NCI-H748 treated with DMSO at 0.1 percent for 48 hours (cell line): ENCODE results near the gene RFX2.

Source experiments
- DNase-seq: peaks from one replicate; lab custom pipeline; 2025; lab: John Stamatoyannopoulos, UW

RFX2 gene

DNA sequence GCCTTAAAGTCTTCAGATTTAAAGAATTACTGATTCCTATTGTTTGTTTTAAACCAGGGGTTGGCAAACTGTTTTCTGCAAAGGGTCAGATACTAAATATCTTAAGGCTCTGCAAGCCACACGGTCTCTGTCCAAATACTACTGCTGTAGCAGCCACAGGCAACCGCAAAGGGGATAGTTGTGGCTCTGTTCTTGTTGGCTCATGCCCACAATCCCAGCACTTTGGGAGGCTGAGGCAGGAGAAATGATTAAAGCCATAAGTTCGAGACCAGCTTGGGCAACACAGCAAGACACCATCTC is 154.7 kb downstream of the RFX2 start:
- DNase-seq: no peak

DNA sequence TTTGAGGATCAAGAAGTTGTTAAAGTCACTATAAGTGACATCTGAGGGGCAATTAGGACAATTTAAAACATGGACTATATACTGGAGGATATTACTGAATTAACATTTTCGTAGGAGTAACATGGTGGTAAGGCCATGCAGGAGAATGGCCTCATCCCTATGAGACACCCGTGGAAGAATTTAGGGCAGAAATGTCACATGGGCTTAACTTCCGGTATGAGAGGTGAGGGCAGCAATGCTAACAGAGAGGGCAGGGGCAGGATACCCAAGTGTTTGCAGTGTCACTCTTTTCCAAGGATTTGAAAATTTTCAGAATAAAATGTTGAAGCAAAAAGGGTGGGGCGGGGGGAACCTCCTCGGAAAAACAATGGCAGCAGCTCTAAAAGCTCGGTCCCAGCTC is 156.0 kb downstream of the RFX2 start:
- DNase-seq: no peak

DNA sequence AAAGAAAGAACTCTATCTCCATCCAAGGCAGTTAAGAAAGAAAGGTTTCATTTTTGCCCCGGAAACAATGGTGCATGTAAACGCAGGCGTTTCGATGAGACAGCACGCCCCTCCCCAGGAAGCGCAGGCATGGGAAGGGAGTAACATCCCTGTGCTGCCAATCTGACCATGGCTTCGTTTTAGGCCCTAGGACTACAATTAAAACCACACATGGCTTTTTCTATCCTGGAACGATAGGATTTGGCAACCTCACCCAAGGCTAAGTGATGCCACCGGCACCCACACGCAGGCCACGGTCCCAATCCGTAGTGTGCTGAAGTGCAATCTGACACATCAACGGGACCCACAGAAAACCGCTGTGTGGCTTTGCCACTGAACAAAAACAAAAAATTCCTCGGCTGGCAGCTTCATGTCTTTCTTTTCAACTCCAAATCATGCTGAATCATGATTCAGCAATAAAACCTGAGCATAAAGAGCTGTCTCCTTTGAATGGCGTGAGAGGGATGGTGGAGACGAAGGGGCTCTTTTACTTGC is 156.6 kb downstream of the RFX2 start:
- no peak for DNase-seq

DNA sequence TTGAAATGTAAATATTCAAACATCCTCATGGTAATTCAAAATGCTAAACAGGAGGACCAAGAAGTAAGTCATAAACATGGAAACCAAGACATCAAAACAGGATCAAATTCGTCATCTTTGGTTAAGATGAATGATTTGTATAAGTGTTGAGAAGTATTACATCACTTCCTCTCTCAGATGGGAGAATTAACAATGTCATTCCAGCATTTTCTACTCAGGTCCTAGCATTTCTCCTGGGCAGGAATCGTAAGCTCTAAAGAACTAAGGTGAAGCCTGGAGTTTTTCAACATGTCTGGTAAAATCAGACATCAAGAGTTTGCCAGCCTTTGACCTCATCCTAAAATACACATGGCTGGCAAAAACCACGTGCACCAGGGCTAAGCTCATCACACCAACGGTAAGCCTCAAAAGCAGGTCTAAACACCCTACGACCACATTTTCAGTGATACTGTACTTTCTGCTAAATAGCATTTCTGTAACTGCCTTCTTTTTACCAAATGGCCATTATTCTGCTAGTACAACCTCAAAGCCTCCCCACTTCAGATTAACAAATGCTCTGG is 157.2 kb downstream of the RFX2 start:
- DNase-seq: no peak

DNA sequence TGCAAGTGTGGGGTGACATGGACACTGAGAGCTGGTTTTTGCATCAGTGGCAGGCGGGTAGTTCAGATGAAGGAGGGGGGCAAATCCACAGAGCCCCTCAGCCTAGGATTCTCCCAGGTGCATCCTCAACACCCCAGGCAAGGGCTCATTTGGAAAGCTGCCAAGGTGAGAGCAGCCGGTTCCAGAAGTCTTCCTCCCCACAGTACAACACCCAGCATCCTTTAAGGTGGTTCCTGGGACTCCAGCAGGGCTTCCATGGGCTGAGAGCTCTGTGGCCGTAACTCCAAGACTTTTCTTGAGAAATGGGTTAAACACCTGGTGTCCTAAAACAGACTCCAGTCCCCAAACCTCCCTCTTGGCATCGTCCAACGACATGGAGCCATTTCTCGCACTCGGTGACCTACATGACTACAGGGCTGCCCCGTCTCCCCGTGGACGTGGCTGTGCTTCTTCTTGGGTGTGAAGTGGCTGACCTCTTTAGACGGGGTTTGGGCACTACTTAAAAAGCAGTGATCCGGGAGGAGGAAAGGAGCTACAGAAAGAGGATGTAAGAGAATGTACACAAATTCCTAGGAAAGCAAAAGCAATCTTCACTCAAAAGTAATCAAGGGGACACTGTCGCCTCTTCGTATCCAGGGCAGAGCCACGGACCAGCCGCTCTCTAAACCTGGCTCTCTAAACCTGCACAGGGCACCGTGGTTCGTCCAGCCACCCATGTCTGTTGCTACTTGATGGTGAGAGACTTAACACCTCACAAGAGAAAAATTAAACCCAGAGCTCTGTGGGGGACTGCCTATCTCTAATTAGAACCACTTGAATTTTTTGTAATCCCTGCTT is 157.9 kb downstream of the RFX2 start:
- no peak for DNase-seq

DNA sequence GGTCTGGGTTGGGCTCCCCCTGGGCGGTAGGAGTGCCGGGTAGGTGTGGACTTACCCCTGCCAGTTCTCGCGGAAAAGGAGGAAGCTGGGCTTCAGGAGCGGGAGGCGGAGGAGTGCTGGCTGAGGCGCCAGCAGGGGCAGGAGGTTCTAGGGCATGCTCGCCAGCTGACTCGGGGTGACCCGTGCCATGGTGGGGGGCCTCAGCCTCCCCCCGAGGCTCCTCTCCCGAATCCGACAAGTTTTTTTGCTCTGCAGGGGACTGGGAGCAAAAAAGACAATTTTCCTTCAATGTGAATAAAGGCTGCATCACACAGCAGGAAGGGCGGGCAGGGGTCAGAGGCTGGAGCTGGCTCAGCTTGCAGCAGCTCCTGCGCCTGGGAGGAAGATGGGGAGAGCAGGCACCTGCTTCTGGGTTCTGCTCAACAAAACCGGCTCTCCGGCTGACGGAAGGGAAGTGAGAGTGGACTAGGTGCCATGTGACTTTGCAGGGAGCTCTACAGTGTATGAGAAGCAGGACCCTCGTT is 158.9 kb downstream of the RFX2 start:
- DNase-seq: no peak

DNA sequence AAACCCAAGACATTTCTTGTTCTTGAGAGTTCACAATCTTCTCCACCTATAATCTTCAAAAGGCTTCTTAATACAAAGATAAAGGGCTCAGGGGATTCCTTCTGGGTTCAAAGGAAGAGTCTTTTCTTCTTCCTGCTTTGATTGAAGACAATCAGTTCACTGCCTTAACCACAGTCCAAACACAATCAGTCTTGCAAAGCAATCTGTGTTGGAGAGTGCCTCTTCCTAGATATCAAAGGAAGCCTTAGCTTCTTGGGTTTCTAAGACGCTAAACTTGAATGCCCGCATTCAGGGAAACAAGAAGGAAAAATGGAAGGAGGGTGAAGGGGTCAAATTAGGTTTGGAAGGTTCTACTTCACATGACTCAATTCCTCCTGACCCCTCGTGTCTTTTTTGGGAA is 159.6 kb downstream of the RFX2 start:
- no peak for DNase-seq

DNA sequence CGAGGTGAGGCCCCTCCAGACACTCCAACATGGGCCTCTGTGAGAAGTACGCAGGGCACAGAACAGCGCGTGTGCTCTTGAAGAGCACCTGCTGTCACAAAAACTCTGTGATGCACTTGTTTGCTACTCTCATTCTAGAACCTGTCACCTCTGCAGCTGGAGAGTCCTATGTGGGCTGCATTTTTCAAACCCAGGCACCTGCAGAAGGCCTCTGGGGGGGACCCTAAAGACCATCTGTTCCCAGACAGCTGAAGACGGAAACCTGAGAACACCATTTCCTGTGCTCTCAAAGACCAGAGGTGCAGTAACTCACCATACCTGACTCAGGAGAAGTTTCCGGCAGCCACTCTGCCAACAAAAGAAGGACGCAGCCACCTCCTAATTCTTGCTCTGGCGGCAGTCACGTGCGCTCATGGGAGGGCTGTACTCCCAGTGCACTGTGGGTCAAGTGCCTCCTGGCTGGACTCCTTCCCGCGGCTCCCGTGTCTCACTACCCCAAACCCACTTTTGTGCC is 160.5 kb downstream of the RFX2 start:
- no peak for DNase-seq

DNA sequence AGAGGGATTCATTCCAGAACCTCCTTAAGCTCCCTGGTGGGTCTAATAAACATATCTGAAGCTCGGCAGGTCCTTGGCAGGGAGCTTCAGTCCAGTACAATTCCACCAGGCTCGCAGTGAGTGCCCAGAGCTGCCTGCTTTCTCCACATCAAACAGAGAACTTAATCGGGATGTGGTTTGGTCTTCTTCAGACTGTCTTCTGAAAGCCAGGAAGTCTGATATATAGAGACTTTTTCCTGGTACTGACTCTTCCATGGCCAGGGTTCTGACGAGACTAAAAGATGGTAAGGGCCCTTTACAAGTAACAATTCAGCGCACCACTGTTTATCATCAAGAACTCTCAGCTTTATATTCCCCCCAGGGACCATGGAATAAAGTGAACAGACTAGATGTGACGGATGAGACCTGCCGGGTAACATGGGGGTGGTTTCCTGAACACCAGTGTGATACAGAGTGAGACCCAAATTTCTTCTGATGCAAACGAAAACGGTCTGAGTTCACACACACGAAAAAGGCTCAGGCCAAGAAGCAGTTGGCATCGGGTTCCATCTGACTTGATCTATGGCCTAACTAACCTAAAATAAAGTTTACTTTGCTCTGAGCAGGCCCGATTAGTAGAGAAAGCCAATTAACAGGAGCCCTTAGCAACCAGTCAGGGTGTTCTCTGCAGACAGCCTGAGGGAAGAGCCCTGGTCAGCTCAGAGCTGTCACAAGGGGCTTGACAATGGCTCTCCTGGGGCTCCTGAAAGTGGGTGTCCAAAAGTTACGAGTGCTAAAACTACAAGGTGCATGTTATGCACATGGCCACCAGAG is 161.3 kb downstream of the RFX2 start:
- DNase-seq: no peak

DNA sequence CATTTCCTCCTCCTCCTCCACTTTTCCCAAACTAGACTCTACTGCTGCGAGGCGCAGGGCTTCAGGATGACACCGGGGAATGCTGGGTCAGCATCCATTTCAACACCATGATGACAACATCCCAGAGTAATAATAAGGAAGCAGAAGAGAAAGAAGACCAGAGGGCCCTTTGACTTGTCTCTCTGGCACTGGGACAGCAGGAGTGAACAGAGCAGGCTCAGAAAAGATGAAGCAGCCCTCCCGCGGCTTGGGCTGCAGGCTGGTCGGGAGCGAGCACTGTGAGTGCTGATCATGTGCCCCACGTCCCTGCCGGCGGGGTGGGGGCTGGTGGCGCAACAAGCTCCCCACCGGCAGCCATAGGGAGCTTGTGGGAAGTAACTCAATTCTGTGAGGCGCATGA is 162.9 kb downstream of the RFX2 start:
- no peak for DNase-seq

DNA sequence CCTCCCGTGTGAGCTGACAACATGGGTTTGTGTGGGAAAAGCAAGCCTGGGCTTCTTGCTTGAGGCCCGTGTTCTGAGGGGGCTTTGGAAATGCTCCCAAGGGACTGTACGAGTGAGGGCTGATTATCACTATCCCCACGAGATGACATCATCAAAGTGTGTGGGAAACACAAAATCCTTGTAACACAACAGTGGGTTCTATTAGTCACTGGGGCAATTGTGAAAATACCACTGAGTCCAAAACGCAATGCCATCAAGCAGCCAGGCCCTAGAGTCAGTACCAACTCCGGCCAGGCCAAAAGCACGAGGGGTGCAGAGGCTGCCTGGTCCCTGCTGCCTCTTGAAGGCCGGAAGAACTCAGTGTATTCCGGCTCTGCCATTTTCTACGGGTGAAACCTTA is 166.7 kb downstream of the RFX2 start:
- DNase-seq: no peak
